ENCODE data around the gene CBARP. TPM values are rescaled to one million over a fixed set of nuclear protein-coding genes. Genes with fewer than 3 reads are reported as not detected.

The CBARP gene
- total and polyA plus RNA-seq, 2 of the 13 experiments (the other 11 are each of a cell fraction or from before 2014, with no cell fraction given), result 1.2 to 1.4 TPM

DNA sequence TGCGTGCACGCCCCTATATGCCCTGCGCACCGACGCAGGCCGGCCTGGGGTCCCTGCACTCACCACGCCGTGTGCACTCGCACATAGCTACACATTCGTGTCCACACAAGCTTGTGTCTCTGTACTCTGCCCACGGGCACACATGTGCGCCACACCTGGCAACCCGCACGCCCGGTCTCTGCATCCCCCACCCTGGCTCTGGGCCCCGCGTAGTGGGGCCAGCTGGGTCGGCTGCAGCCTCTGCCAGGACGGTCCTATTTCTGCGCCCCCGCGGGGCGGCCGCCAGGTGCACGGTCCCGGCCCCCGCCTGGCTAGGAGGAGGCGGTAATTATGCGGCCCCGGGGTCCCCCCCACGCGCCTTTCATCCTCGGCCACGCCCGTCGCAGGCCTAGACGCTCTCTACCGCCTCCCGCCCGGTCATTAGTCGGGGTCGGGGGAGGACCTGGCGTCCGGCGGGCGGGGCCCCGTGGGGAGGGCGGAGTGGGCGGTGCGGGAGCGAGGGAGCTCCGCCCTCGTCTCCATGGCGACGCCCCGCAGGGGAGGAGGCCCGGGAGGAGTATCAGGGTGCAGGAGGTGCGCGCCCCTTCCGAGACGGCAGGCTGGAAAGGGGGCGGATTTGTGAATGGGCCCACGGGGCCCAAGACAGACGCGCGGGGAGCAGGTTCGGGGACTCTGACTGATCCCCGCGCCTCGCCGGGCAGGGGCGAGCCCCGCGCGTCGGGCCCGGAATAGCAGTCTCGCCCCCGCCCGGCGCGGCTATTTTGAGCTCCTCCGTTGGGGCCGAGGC lies 28.5 kb upstream of the CBARP start (continued):
- TF ChIP-seq, protein P1, sequence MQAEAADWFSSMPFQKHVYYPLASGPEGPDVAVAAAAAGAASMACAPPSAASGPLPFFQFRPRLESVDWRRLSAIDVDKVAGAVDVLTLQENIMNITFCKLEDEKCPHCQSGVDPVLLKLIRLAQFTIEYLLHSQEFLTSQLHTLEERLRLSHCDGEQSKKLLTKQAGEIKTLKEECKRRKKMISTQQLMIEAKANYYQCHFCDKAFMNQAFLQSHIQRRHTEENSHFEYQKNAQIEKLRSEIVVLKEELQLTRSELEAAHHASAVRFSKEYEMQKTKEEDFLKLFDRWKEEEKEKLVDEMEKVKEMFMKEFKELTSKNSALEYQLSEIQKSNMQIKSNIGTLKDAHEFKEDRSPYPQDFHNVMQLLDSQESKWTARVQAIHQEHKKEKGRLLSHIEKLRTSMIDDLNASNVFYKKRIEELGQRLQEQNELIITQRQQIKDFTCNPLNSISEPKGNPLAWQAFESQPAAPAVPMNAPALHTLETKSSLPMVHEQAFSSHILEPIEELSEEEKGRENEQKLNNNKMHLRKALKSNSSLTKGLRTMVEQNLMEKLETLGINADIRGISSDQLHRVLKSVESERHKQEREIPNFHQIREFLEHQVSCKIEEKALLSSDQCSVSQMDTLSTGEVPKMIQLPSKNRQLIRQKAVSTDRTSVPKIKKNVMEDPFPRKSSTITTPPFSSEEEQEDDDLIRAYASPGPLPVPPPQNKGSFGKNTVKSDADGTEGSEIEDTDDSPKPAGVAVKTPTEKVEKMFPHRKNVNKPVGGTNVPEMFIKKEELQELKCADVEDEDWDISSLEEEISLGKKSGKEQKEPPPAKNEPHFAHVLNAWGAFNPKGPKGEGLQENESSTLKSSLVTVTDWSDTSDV (CRISPR knock-in tag; IDR thresholded peaks at IDR 0.05), result 0 out of 2 replicates have a peak, but pooled peaks have one; percentile 18
- TF ChIP-seq PHF8 (CRISPR knock-in tag; IDR thresholded peaks at IDR 0.05), result no peak; the same call in 1 of the 2 replicates
- TF ChIP-seq, protein P2, sequence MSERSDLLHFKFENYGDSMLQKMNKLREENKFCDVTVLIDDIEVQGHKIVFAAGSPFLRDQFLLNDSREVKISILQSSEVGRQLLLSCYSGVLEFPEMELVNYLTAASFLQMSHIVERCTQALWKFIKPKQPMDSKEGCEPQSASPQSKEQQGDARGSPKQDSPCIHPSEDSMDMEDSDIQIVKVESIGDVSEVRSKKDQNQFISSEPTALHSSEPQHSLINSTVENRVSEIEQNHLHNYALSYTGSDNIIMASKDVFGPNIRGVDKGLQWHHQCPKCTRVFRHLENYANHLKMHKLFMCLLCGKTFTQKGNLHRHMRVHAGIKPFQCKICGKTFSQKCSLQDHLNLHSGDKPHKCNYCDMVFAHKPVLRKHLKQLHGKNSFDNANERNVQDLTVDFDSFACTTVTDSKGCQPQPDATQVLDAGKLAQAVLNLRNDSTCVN (CRISPR knock-in tag; IDR thresholded peaks at IDR 0.05; ENCODE audit: borderline replicate concordance), result no peak
- no peak for TF ChIP-seq TGIF2 (CRISPR knock-in tag; IDR thresholded peaks at IDR 0.05)
- TF ChIP-seq, protein P3, sequence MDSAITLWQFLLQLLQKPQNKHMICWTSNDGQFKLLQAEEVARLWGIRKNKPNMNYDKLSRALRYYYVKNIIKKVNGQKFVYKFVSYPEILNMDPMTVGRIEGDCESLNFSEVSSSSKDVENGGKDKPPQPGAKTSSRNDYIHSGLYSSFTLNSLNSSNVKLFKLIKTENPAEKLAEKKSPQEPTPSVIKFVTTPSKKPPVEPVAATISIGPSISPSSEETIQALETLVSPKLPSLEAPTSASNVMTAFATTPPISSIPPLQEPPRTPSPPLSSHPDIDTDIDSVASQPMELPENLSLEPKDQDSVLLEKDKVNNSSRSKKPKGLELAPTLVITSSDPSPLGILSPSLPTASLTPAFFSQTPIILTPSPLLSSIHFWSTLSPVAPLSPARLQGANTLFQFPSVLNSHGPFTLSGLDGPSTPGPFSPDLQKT (CRISPR knock-in tag; IDR thresholded peaks at IDR 0.05; ENCODE audit: borderline replicate concordance), result no peak
- TF ChIP-seq ZNF629 (CRISPR knock-in tag; conservative IDR thresholded peaks at IDR 0.05), result 0 out of 2 replicates have a peak, but pooled peaks have one; percentile 14
- TF ChIP-seq HNRNPK (IDR thresholded peaks at IDR 0.05; ENCODE audit: low read depth, low read length, poor library complexity, severe bottlenecking), result peak; percentile 78
- TF ChIP-seq, protein P4, sequence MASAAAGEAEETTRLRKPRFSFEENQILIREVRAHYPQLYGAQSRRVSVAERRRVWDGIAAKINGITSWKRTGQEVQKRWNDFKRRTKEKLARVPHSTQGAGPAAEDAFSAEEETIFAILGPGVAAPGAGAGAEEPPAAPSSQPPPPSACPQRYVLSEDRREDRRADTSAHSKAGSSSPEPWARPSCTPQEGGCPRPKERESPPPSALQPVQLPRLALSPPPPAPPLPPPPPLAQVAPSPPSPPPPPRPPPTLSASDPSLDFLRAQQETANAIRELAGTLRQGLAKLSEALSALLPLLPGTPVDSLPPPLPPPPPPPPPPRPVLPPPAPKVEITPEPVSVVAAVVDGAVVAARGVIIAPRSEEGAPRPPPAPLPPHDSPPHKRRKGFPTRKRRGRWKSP (CRISPR knock-in tag; IDR thresholded peaks at IDR 0.05), result no peak
- TF ChIP-seq, protein P5, sequence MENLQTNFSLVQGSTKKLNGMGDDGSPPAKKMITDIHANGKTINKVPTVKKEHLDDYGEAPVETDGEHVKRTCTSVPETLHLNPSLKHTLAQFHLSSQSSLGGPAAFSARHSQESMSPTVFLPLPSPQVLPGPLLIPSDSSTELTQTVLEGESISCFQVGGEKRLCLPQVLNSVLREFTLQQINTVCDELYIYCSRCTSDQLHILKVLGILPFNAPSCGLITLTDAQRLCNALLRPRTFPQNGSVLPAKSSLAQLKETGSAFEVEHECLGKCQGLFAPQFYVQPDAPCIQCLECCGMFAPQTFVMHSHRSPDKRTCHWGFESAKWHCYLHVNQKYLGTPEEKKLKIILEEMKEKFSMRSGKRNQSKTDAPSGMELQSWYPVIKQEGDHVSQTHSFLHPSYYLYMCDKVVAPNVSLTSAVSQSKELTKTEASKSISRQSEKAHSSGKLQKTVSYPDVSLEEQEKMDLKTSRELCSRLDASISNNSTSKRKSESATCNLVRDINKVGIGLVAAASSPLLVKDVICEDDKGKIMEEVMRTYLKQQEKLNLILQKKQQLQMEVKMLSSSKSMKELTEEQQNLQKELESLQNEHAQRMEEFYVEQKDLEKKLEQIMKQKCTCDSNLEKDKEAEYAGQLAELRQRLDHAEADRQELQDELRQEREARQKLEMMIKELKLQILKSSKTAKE (CRISPR knock-in tag; IDR thresholded peaks at IDR 0.05; ENCODE audit: borderline replicate concordance), result peak; percentile 89
- TF ChIP-seq TEAD3 (CRISPR knock-in tag; optimal IDR thresholded peaks at IDR 0.05; ENCODE audit: borderline replicate concordance), result no peak
- TF ChIP-seq ETV5 (CRISPR knock-in tag; IDR thresholded peaks at IDR 0.05; ENCODE audit: borderline replicate concordance), result 0 out of 2 replicates have a peak, but pooled peaks have one; percentile 46
- no peak for TF ChIP-seq SMARCC2 (IDR thresholded peaks at IDR 0.05)
- TF ChIP-seq SCMH1 (CRISPR knock-in tag; IDR thresholded peaks at IDR 0.05; ENCODE audit: borderline replicate concordance), result no peak
- no peak for TF ChIP-seq ARHGAP35 (CRISPR knock-in tag; IDR thresholded peaks at IDR 0.05; ENCODE audit: borderline replicate concordance)
- TF ChIP-seq ZNF670 (CRISPR knock-in tag; IDR thresholded peaks at IDR 0.05; ENCODE audit: borderline replicate concordance), result no peak
- TF ChIP-seq, protein P6, sequence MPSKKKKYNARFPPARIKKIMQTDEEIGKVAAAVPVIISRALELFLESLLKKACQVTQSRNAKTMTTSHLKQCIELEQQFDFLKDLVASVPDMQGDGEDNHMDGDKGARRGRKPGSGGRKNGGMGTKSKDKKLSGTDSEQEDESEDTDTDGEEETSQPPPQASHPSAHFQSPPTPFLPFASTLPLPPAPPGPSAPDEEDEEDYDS (CRISPR knock-in tag; IDR thresholded peaks at IDR 0.05), result peak; percentile 75
- TF ChIP-seq SMAD1 (CRISPR knock-in tag; IDR thresholded peaks at IDR 0.05; ENCODE audit: borderline replicate concordance, low read depth), result no peak
- no peak for TF ChIP-seq HNRNPH1 (optimal IDR thresholded peaks at IDR 0.05; ENCODE audit: low read depth, low read length)
- TF ChIP-seq TCF7L2 (IDR thresholded peaks at IDR 0.05; ENCODE audit: low read depth, low read length), result no peak
- TF ChIP-seq ZBTB7A (CRISPR knock-in tag; IDR thresholded peaks at IDR 0.05), result peak; percentile 2; the same call in 1 of the 2 replicates
